Endothelial cell of umbilical vein (primary cell): ENCODE data around the gene CTSZ. TPM values are rescaled to one million over a fixed set of nuclear protein-coding genes. Genes with fewer than 3 reads are reported as not detected.

ENCODE experiments used
- BruUV-seq: library from RNA; stranded (reverse); fragments of 400-500 nt; replicated peaks from 2 replicates; lab custom pipeline; 2021; lab: Mats Ljungman, UMichigan
- CTCF ChIA-PET: fragments of 300-600, 350-600 bp; sonication (Branson Sonifier 250); formaldehyde crosslinking; loops from one replicate; lab custom pipeline; 2021; ENCODE audit warnings: antibody characterized with exemption, inconsistent platforms; lab: Charles Lee
- POLR2A ChIA-PET: fragments of 300-600, 350-600 bp; sonication (Branson Sonifier 250); formaldehyde crosslinking; loops from one replicate; lab custom pipeline; 2021; ENCODE audit warnings: antibody characterized with exemption, inconsistent platforms; lab: Charles Lee
- DNase-seq: peaks from one replicate; pipeline ENCODE4 v3.0.0-alpha.2; 2011; ENCODE audit warnings: low read depth, low spot score
- FAIRE-seq: peaks from 2 replicates; lab custom pipeline; 2011; peaks lifted over from hg19 to GRCh38; lab: Jason Lieb, UNC
- H2AFZ ChIP-seq: 2 replicates; pipeline ENCODE4 v1.6.0; 2012; ENCODE audit warnings: low read depth, low read length, control low read depth, inconsistent platforms
- H3K27ac ChIP-seq: 2 replicates; pipeline ENCODE4 v1.5.1; 2011; ENCODE audit warnings: low read depth, mild to moderate bottlenecking, control low read depth, low read length, moderate library complexity; ENCODE audit not compliant: insufficient read depth
- H3K27me3 ChIP-seq, 2 experiments: 2 replicates each; pipeline versions ENCODE4 v1.6.0 to v1.6.1; 2011; ENCODE audit warnings: low read length in 2 of 2, mixed read lengths in 1 of 2; ENCODE audit not compliant: control insufficient read depth in 2 of 2, insufficient read depth in 2 of 2
- H3K36me3 ChIP-seq, 2 experiments: 2 replicates in 1 of 2; 3 replicates in 1 of 2; pipeline ENCODE4 v1.5.1; 2011; ENCODE audit warnings: low read length in 2 of 2, mild to moderate bottlenecking in 1 of 2, moderate library complexity in 1 of 2; ENCODE audit not compliant: control insufficient read depth in 2 of 2, insufficient read depth in 2 of 2; ENCODE audit errors: extremely low read depth in 1 of 2
- H3K4me1 ChIP-seq: 3 replicates; pipeline ENCODE4 v1.5.1; 2011; ENCODE audit warnings: mild to moderate bottlenecking, low read length; ENCODE audit not compliant: control insufficient read depth, insufficient read depth; ENCODE audit errors: extremely low read depth
- H3K4me2 ChIP-seq: 2 replicates; pipeline ENCODE4 v1.6.1; 2011; ENCODE audit warnings: low read length, control low read depth, mixed read lengths; ENCODE audit not compliant: insufficient read depth
- H3K4me3 ChIP-seq, 3 experiments: fragments of 200-600 bp in 1 of 3; sonication (generic), shearing (Covaris generic) in 1 of 3; replicated peaks in 1 of 3; 2 replicates each; pipeline ENCODE4 v1.5.1; 2011 to 2016; ENCODE audit warnings: control low read depth in 3 of 3, low read length in 3 of 3, mild to moderate bottlenecking in 2 of 3, inconsistent platforms in 1 of 3, low read depth in 1 of 3, moderate library complexity in 1 of 3; ENCODE audit not compliant: insufficient read depth in 1 of 3
- H3K79me2 ChIP-seq: 2 replicates; pipeline ENCODE4 v1.6.0; 2012; ENCODE audit warnings: low read length, inconsistent platforms; ENCODE audit not compliant: control insufficient read depth, insufficient read depth
- H3K9ac ChIP-seq: replicated peaks from 2 replicates; pipeline ENCODE3; 2011; ENCODE audit warnings: low read length, control low read depth; ENCODE audit not compliant: insufficient read depth; ENCODE audit errors: extremely low read depth
- H3K9me1 ChIP-seq: replicated peaks from 3 replicates; pipeline ENCODE4 v1.6.0; 2011; ENCODE audit warnings: mild to moderate bottlenecking, low read length; ENCODE audit not compliant: control insufficient read depth, insufficient read depth; ENCODE audit errors: extremely low read depth
- H3K9me3 ChIP-seq: replicated peaks from 2 replicates; pipeline ENCODE4 v1.5.1; 2012; ENCODE audit warnings: low read length, inconsistent platforms; ENCODE audit not compliant: control insufficient read depth, insufficient read depth
- H4K20me1 ChIP-seq: replicated peaks from 2 replicates; pipeline ENCODE3; 2011; ENCODE audit warnings: mild to moderate bottlenecking, low read length; ENCODE audit not compliant: control insufficient read depth, insufficient read depth; ENCODE audit errors: extremely low read depth
- CTCF ChIP-seq, 2 donors: IDR thresholded peaks; 1 replicate in 1 of 2; 2 replicates in 1 of 2; pipeline ENCODE4 v1.5.1; 2011; ENCODE audit warnings: low read length in 2 of 2, mild to moderate bottlenecking in 2 of 2, moderate library complexity in 2 of 2, control low read depth in 1 of 2, inconsistent platforms in 1 of 2, low read depth in 1 of 2; ENCODE audit not compliant: insufficient read depth in 1 of 2; ENCODE audit errors: extremely low read depth in 1 of 2
- EZH2 ChIP-seq: IDR thresholded peaks from 2 replicates; pipeline ENCODE4 v1.6.1; 2012; ENCODE audit warnings: borderline replicate concordance, low read depth, mild to moderate bottlenecking, moderate library complexity, low read length, inconsistent platforms; ENCODE audit not compliant: severe bottlenecking
- FOS ChIP-seq: IDR thresholded peaks from 2 replicates; pipeline ENCODE4 v1.6.1; 2011; ENCODE audit warnings: mild to moderate bottlenecking, low read length, moderate library complexity, borderline replicate concordance; ENCODE audit not compliant: insufficient read depth
- GATA2 ChIP-seq: IDR thresholded peaks from 2 replicates; pipeline ENCODE4 v1.7.0; 2011; ENCODE audit warnings: low read depth, mild to moderate bottlenecking, moderate library complexity, mixed read lengths, low read length; ENCODE audit not compliant: insufficient read length, insufficient read depth
- JUN ChIP-seq: IDR thresholded peaks from 2 replicates; pipeline ENCODE4 v1.6.1; 2011; ENCODE audit warnings: borderline replicate concordance, low read depth; ENCODE audit not compliant: insufficient read length, insufficient read depth
- MAX ChIP-seq: IDR thresholded peaks from 2 replicates; pipeline ENCODE4 v1.6.1; 2011; ENCODE audit not compliant: insufficient read depth, insufficient read length
- MYC ChIP-seq: IDR thresholded peaks from one replicate; pipeline ENCODE4 v1.6.1; 2011; ENCODE audit warnings: mild to moderate bottlenecking, low read depth, low read length
- POLR2A ChIP-seq: IDR thresholded peaks from 2 replicates; pipeline ENCODE4 v1.6.1; 2012; ENCODE audit warnings: low read depth, mild to moderate bottlenecking, control low read depth, low read length
- POLR2AphosphoS5 ChIP-seq: IDR thresholded peaks from 2 replicates; pipeline ENCODE4 v1.6.1; 2012; ENCODE audit warnings: low read depth, mild to moderate bottlenecking, control low read depth, low read length, moderate library complexity; ENCODE audit not compliant: insufficient read depth
- dilution Hi-C: fragments of 300-500 bp; cut with MboI; formaldehyde crosslinking; loops from one replicate; pipeline ENCODE4 v1.15.0; 2019; ENCODE audit warnings: low sequenced_read_pairs; ENCODE audit not compliant: extremely low pct_ligation_motif_present
- intact Hi-C: fragments of 100-400 bp; cut with micrococcal nuclease; formaldehyde crosslinking; loops from one replicate; pipeline ENCODE4 v1.10.0; 2022
- polyA plus RNA-seq, 4 experiments: library from polyadenylated mRNA; depleted of rRNA in 3 of 4; stranded (reverse) in 3 of 4; unstranded in 1 of 4; fragments of >200 nt; gene quantifications; 2 replicates each; pipeline versions ENCODE4 v1.2.1 to v1.2.3, GENCODE V29; 2011 to 2012; ENCODE audit warnings: missing spikeins in 1 of 4
- total RNA-seq: library from RNA; stranded (reverse); gene quantifications from 2 replicates; pipeline ENCODE4 v1.2.3, GENCODE V29; 2021

CTSZ gene
- total and polyA plus RNA-seq, 2 donors (not counting 3 experiments of a cell fraction or from before 2014, with no cell fraction given) = 304 to 387 TPM

- POLR2A ChIA-PET = no interaction called here
- H3K4me3 ChIP-seq = no peak overlapping the region
- dilution Hi-C loops = no loop called here
Measured at GRCh38 chr20:59018817-59019216, 11.8 kb upstream of the CTSZ start.

More at GRCh38 chr20:59018817-59019216, 11.8 kb upstream of the CTSZ start:
- FAIRE-seq = no peak
- Histone ChIP-seq H3K4me1 (peaks cover 7% of the 10 kb centered on the region), H3K9ac (no peak overlapping the region), H3K9me3 (no peaks in the 10 kb centered on the region), H4K20me1 (no peaks in the 10 kb centered on the region), H3K79me2 (peaks cover under 1% of the 10 kb centered on the region), H3K9me1 (no peaks in the 10 kb centered on the region), H3K27ac (no peak overlapping the region), H3K36me3 (peaks cover 4 to 7% of the 10 kb centered on the region in 2 experiments), H2AFZ (no peak overlapping the region), H3K4me2 (no peak overlapping the region), H3K27me3 (no peaks in the 10 kb centered on the region)
- no peak for DNase-seq
- TF ChIP-seq EZH2 (no peak), MYC (no peak), MAX (no peak), GATA2 (no peak), JUN (no peak), CTCF (IDR thresholded peaks at IDR 0.05; ENCODE audit: extremely low read depth in 1 of 2, insufficient read depth in 1 of 2, low read depth in 1 of 2, low read length in 2 of 2) (no peak), FOS (no peak), POLR2A (no peak), POLR2AphosphoS5 (no peak)
- BruUV-seq = no TSS peak
- intact Hi-C loops = loop anchor here (1.0 to 10.0 kb wide), 3 partner anchors 42 to 926 kb away; partner anchors contain the start of genes FAM217B, PPP1R3D and STX16
- CTCF ChIA-PET = interaction anchor here (0.9 to 1.2 kb wide), 2 partner anchors 10 to 103 kb away, joined by 3 to 5 read pairs; no protein-coding TSS in a partner anchor
